Measurements from ENCODE around the gene DESI1. TPM values are rescaled to one million over a fixed set of nuclear protein-coding genes. Genes with fewer than 3 reads are reported as not detected.

Gene DESI1
- total and polyA plus RNA-seq, 4 donors: 6.4 to 21.5 (median 16.5) TPM

DNA sequence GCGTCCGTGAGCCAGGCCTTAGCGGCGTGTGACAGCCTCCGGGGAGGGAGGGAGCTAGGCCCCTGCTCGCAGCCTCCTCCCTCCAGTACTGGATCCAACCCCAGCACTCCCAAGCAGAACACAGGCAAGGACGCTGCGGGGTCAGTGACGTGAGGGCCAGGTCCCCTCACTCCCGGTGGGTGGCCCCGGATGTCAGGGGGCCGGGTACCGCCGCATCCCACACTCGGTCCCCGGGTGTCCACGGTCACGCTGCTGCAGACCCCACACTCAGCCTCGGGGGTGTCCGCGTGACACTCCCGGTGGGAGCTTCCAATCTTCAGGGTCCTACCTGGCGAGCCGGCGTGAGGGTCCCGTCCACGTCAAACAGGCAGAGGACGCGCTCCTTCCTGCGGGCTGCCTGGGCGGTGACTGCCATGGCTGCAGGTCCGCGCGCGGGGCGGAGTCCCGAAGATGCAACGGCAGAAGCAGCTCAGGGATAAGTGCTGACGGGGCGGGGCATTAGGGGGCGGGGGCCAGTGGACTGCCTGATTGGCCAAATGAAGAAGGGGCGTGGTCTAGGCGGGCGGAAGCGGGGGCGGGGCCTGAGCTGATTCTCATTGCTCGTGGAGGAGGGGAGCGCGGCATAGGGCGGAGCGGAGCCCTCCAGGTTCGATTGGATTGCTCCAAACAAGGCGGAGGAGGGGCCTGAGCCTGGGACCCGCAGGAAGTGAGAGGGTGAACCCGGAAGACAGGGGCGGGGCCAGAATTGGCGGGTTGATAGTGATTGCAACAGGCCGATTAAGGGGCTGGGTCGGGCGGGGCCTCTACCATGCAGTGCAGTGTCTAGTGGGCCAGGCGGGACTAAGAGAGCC is 31.2 kb downstream of the DESI1 start, which contains the start of gene PMM1:
TSS of gene PMM1 (minus strand) at position 450 of the 851 bp plus-strand sequence. CDS start at position 415, 35 bp downstream.
- Histone ChIP-seq H3K27me3 (ENCODE audit: control insufficient read depth in 1 of 2, insufficient read depth in 2 of 2, low read length in 1 of 2) (no peaks in the 10 kb centered on the region), H3K4me3 (ENCODE audit: low read length in 2 of 2) (peak within 1 kb of the TSS; percentile 48 to 67), H3K27ac (ENCODE audit: low read depth in 1 of 2, low read length in 2 of 2) (peak within 1 kb of the TSS in 1 of 2 donors; percentile 18), H3K36me3 (ENCODE audit: control insufficient read depth in 1 of 2, insufficient read depth in 2 of 2, low read length in 1 of 2) (no peaks in the 10 kb centered on the region), H3K9me3 (ENCODE audit: control insufficient read depth, low read length) (no peaks in the 10 kb centered on the region), H3K4me1 (ENCODE audit: control insufficient read depth in 1 of 2, insufficient read depth in 2 of 2, low read length in 2 of 2) (no peaks in the 10 kb centered on the region)
- ATAC-seq (ENCODE audit: low FRiP score) (peak; percentile 100), DNase-seq (peak; percentile 100)
- intact Hi-C loops (cut with DNase I): loop anchor here in 1 of 2 donors (10.0 kb wide), 1 partner anchor 205 kb away; the partner anchor contains the start of gene TEF
- WGBS, 2 donors: 0 to 1% methylated on average over 59 to 61 of the region's 61 CpGs

DNA sequence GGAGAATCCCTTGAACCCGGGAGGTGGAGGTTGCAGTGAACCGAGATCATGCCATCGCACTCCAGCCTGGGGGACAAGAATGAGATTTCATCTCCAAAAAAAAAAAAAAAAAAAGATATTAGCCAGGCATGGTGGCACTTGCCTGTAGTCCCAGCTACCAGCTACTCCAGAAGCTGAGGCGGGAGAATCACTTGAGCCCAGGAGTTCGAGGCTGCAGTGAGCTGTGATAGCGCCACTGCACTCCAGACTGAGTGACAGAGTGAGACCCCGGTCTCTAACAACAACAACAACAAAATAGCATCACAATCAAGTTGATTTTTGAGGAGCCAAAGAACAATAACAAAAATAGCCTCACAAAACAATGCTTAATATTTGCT is 33.5 kb downstream of the DESI1 start:
- no peak for ATAC-seq (ENCODE audit: low FRiP score)
- 92 to 94% methylated on average over 7 of the region's 7 CpGs for WGBS, 2 donors

DNA sequence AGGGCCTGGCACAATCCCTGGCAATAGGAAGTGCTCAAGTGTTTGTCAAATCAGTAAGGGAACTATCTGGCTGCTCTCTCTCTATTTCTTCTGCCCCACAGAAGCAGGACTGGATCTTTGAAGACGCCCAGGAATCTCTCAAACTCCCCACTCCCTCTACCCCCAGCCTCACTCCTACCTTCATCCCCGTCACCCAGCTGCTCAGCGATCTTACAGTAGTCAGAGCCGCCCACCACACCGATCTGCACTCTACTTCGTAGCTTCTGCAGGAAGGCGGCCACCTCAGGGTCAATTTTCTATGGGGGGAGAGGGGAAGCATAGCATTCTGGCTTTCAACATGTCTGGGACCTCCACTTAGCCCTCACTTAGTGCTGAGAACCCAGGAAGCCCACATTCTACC is 34.9 kb downstream of the DESI1 start:
- Histone ChIP-seq H3K4me3 (ENCODE audit: low read length in 2 of 2) (no peak overlapping the region), H3K27me3 (ENCODE audit: control insufficient read depth in 1 of 2, insufficient read depth in 2 of 2, low read length in 1 of 2) (no peaks in the 10 kb centered on the region), H3K4me1 (ENCODE audit: control insufficient read depth in 1 of 2, insufficient read depth in 2 of 2, low read length in 2 of 2) (no peaks in the 10 kb centered on the region), H3K27ac (ENCODE audit: low read depth in 1 of 2, low read length in 2 of 2) (no peak overlapping the region), H3K9me3 (ENCODE audit: control insufficient read depth, low read length) (no peaks in the 10 kb centered on the region), H3K36me3 (ENCODE audit: control insufficient read depth in 1 of 2, insufficient read depth in 2 of 2, low read length in 1 of 2) (no peaks in the 10 kb centered on the region)
- DNase-seq (no peak), ATAC-seq (ENCODE audit: low FRiP score) (no peak)
- 96% methylated on average over 7 of the region's 7 CpGs for WGBS, 2 donors
- intact Hi-C loops (cut with DNase I): no loop called here

More for the DNA sequence above, 33.5 kb downstream of the DESI1 start:
- intact Hi-C loops (cut with DNase I): no loop called here
- no peak for DNase-seq
- Histone ChIP-seq H3K4me1 (ENCODE audit: control insufficient read depth in 1 of 2, insufficient read depth in 2 of 2, low read length in 2 of 2) (no peaks in the 10 kb centered on the region), H3K9me3 (ENCODE audit: control insufficient read depth, low read length) (no peaks in the 10 kb centered on the region), H3K27ac (ENCODE audit: low read depth in 1 of 2, low read length in 2 of 2) (no peak overlapping the region), H3K36me3 (ENCODE audit: control insufficient read depth in 1 of 2, insufficient read depth in 2 of 2, low read length in 1 of 2) (no peaks in the 10 kb centered on the region), H3K4me3 (ENCODE audit: low read length in 2 of 2) (no peak overlapping the region), H3K27me3 (ENCODE audit: control insufficient read depth in 1 of 2, insufficient read depth in 2 of 2, low read length in 1 of 2) (no peaks in the 10 kb centered on the region)

DNA sequence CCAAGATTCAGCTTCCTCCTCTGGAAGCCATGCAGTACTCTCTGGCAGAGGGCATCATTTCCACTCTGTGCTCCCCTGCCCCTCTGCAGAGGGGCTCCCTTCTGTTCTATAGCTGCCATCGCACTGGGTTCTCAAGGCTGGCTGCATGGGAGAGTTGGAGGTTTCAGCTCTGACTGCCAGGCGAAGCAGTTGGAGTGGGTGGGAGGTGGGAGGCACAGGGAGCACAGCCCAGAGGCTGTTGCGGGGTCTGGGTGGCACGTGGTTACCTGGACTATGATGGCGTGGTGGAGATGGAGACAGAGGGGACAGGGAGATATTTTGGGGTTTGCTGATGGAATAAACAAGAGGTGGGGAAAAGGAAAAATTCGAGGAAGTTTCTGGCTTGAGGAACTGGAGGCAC is 36.0 kb downstream of the DESI1 start:
- Histone ChIP-seq H3K4me1 (ENCODE audit: control insufficient read depth in 1 of 2, insufficient read depth in 2 of 2, low read length in 2 of 2) (no peaks in the 10 kb centered on the region), H3K4me3 (ENCODE audit: low read length in 2 of 2) (no peak overlapping the region), H3K27ac (ENCODE audit: low read depth in 1 of 2, low read length in 2 of 2) (no peak overlapping the region), H3K36me3 (ENCODE audit: control insufficient read depth in 1 of 2, insufficient read depth in 2 of 2, low read length in 1 of 2) (no peaks in the 10 kb centered on the region), H3K27me3 (ENCODE audit: control insufficient read depth in 1 of 2, insufficient read depth in 2 of 2, low read length in 1 of 2) (no peaks in the 10 kb centered on the region), H3K9me3 (ENCODE audit: control insufficient read depth, low read length) (no peaks in the 10 kb centered on the region)
- ATAC-seq (ENCODE audit: low FRiP score) (no peak), DNase-seq (no peak)
- WGBS, 2 donors: 91 to 93% methylated on average over 6 of the region's 6 CpGs
- intact Hi-C loops (cut with DNase I): no loop called here

DNA sequence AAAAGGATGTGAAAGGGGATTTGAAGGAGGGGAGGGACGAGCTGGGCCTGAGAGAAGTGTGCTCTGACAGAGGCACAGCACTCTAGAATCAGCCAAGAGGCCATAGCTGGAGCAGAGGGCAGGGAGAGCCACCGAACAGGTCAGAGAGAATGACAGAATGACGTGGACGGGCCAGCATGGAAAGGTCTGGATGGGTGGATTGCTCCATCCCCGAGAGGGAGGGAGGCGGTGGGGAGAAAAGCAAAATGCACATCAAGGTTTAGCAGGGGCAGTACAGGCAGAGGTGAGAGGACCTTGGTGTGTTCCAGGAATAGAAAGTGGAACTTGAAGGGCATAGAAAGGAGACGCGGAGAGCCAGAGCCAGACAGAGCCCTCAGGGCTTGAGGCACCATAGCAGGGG is 38.1 kb downstream of the DESI1 start:
- Histone ChIP-seq H3K4me1 (ENCODE audit: control insufficient read depth in 1 of 2, insufficient read depth in 2 of 2, low read length in 2 of 2) (no peaks in the 10 kb centered on the region), H3K9me3 (ENCODE audit: control insufficient read depth, low read length) (no peaks in the 10 kb centered on the region), H3K27me3 (ENCODE audit: control insufficient read depth in 1 of 2, insufficient read depth in 2 of 2, low read length in 1 of 2) (no peaks in the 10 kb centered on the region), H3K4me3 (ENCODE audit: low read length in 2 of 2) (no peak overlapping the region), H3K36me3 (ENCODE audit: control insufficient read depth in 1 of 2, insufficient read depth in 2 of 2, low read length in 1 of 2) (no peaks in the 10 kb centered on the region), H3K27ac (ENCODE audit: low read depth in 1 of 2, low read length in 2 of 2) (no peak overlapping the region)
- no peak for DNase-seq
- 78 to 80% methylated on average over 8 of the region's 8 CpGs for whole genome bisulfite sequencing, 2 donors
- intact Hi-C loops (cut with DNase I): no loop called here
- no peak for ATAC-seq (ENCODE audit: low FRiP score)

DNA sequence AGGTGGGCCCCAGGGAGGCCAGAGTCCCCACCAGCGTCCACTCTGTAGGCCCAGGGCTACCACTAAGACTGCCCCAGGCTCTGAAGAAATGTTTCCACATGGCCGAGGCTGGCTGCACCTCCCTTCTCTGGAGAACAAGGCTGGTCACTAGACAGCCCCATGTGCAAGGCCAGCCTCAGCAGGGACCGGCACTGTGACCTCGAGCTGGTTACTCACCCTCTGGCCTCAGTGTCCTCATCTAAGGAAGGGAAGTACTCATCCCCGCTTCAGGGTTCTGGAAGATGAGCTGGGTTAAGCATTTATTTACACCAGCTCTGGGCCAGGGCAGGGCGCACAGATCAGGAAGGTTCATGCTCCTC is 40.9 kb downstream of the DESI1 start:
- Histone ChIP-seq H3K4me1 (ENCODE audit: control insufficient read depth in 1 of 2, insufficient read depth in 2 of 2, low read length in 2 of 2) (no peaks in the 10 kb centered on the region), H3K27me3 (ENCODE audit: control insufficient read depth in 1 of 2, insufficient read depth in 2 of 2, low read length in 1 of 2) (no peaks in the 10 kb centered on the region), H3K9me3 (ENCODE audit: control insufficient read depth, low read length) (no peaks in the 10 kb centered on the region), H3K36me3 (ENCODE audit: control insufficient read depth in 1 of 2, insufficient read depth in 2 of 2, low read length in 1 of 2) (no peaks in the 10 kb centered on the region), H3K4me3 (ENCODE audit: low read length in 2 of 2) (no peak overlapping the region), H3K27ac (ENCODE audit: low read depth in 1 of 2, low read length in 2 of 2) (no peak overlapping the region)
- 73 to 78% methylated on average over 6 of the region's 6 CpGs for WGBS, 2 donors
- DNase-seq: no peak
- no peak for ATAC-seq (ENCODE audit: low FRiP score)
- intact Hi-C loops (cut with DNase I): no loop called here

DNA sequence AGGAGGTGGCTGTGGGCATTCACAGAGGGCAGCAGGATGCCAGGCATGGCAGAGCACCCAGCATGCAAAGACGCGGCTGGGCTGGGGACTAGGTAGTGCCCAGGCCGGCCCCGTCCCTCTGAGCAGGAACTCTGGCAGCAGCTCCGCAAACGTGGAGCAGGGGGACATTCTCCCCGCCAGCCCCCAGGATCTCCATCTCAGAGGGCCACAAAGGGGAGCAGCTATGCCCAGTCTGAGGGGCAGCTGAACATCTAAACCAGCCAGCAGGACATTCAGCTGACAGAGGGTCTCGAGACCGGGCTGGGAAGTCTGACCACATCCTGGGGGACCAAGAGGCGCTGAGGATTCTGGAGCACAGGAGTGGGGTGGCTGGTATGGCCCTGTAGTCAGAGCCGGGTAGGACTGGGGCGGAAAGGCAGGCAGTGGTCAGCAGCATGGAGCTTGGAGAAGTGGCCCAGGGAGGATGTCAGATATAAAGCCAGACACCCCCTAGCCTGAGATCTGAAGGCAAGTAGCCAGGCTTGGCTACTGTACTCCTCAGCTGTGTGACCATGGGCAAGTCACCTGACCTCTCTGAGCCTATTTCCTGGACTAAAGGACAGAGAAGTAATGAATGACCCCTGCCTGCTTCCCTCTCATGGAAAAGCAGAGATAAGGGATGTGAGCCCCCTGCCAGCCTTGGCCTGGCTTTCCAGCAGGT is 41.4 kb downstream of the DESI1 start:
- Histone ChIP-seq H3K27ac (ENCODE audit: low read depth in 1 of 2, low read length in 2 of 2) (no peak overlapping the region), H3K4me1 (ENCODE audit: control insufficient read depth in 1 of 2, insufficient read depth in 2 of 2, low read length in 2 of 2) (no peaks in the 10 kb centered on the region), H3K27me3 (ENCODE audit: control insufficient read depth in 1 of 2, insufficient read depth in 2 of 2, low read length in 1 of 2) (no peaks in the 10 kb centered on the region), H3K9me3 (ENCODE audit: control insufficient read depth, low read length) (no peaks in the 10 kb centered on the region), H3K4me3 (ENCODE audit: low read length in 2 of 2) (no peak overlapping the region), H3K36me3 (ENCODE audit: control insufficient read depth in 1 of 2, insufficient read depth in 2 of 2, low read length in 1 of 2) (no peaks in the 10 kb centered on the region)
- no peak for ATAC-seq (ENCODE audit: low FRiP score)
- no peak for DNase-seq
- intact Hi-C loops (cut with DNase I): no loop called here
- WGBS, 2 donors: 69 to 77% methylated on average over 12 of the region's 12 CpGs

DNA sequence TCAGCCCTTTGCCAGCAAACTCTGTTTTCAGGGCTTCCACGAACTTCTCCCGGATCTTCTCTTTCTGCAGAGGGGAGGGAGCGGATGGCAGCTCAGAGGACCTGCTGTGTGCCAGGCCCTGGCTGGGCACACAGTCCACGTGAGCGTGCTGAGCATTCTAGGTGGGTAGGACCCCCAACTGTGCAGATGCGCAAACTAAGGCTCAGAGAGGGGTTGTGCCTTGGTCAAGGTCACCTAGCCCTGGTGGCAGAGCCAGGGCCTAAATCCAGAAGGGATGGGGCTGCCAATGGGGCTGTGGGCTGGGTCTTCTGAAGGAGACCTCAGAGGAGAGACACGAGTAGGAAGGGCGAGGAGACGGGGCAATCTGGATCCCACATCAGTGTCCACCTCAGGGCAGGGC is 42.0 kb downstream of the DESI1 start:
- H3K27ac ChIP-seq (ENCODE audit: low read depth in 1 of 2, low read length in 2 of 2): no peak overlapping the region
- no peak for ATAC-seq (ENCODE audit: low FRiP score)
- 72 to 80% methylated on average over 9 of the region's 9 CpGs for WGBS, 2 donors

DNA sequence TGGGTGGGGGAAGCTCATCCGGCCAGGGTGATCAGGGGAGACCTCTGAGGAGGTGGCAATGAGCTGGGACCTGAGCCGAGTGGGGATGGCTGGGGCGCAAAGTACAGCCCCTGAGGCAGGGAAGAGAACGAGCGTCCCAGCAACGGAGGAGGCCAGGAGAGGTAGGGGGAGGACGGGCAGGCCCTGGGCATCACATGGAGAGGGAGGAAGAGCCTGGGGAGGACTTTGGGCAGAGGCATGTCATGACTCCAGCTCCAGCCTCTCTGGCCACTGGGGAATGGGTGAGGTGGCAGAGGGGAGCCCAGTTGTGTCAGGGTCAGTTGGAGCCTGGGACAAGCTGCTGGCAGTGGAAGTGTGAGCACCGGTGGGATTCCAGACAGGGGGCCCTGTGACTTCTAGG is 42.7 kb downstream of the DESI1 start:
- H3K9me3 ChIP-seq (ENCODE audit: control insufficient read depth, low read length): no peaks in the 10 kb centered on the region
- intact Hi-C loops (cut with DNase I): no loop called here
- ATAC-seq (ENCODE audit: low FRiP score): no peak
- no peaks in the 10 kb centered on the region for H3K36me3 ChIP-seq (ENCODE audit: control insufficient read depth in 1 of 2, insufficient read depth in 2 of 2, low read length in 1 of 2)
- no peak for DNase-seq
- WGBS, 2 donors: 70 to 71% methylated on average over 8 of the region's 8 CpGs
- H3K27me3 ChIP-seq (ENCODE audit: control insufficient read depth in 1 of 2, insufficient read depth in 2 of 2, low read length in 1 of 2): no peaks in the 10 kb centered on the region
- no peak overlapping the region for H3K27ac ChIP-seq (ENCODE audit: low read depth in 1 of 2, low read length in 2 of 2)
- H3K4me1 ChIP-seq (ENCODE audit: control insufficient read depth in 1 of 2, insufficient read depth in 2 of 2, low read length in 2 of 2): no peaks in the 10 kb centered on the region
- no peak overlapping the region for H3K4me3 ChIP-seq (ENCODE audit: low read length in 2 of 2)

More for the DNA sequence above, 42.0 kb downstream of the DESI1 start:
- no peak for DNase-seq
- Histone ChIP-seq H3K27me3 (ENCODE audit: control insufficient read depth in 1 of 2, insufficient read depth in 2 of 2, low read length in 1 of 2) (no peaks in the 10 kb centered on the region), H3K4me3 (ENCODE audit: low read length in 2 of 2) (no peak overlapping the region), H3K9me3 (ENCODE audit: control insufficient read depth, low read length) (no peaks in the 10 kb centered on the region), H3K36me3 (ENCODE audit: control insufficient read depth in 1 of 2, insufficient read depth in 2 of 2, low read length in 1 of 2) (no peaks in the 10 kb centered on the region), H3K4me1 (ENCODE audit: control insufficient read depth in 1 of 2, insufficient read depth in 2 of 2, low read length in 2 of 2) (no peaks in the 10 kb centered on the region)
- intact Hi-C loops (cut with DNase I): no loop called here
